Panc1 (cell line): Measurements from ENCODE around the gene LHFPL5. TPM values are rescaled to one million over a fixed set of nuclear protein-coding genes. Genes with fewer than 3 reads are reported as not detected.

Source experiments
- ATAC-seq: fragments of 200-7000 bp; cut with Tn5 transposase; 2 replicates; pipeline ENCODE4 v1.9.1; 2020; ENCODE audit warnings: mild to moderate bottlenecking, moderate library complexity
- BruUV-seq: library from RNA; stranded (reverse); fragments of 400-500 nt; replicated peaks from 2 replicates; lab custom pipeline; 2021; lab: Mats Ljungman, UMichigan
- CTCF ChIA-PET: fragments of 300-600 bp; sonication (Branson Sonifier 250); formaldehyde crosslinking; loops from one replicate; lab custom pipeline; 2022; ENCODE audit warnings: antibody characterized with exemption; lab: Charles Lee
- POLR2A ChIA-PET: fragments of 300-600 bp; sonication (Branson Sonifier 250); formaldehyde crosslinking; loops from one replicate; lab custom pipeline; 2022; ENCODE audit warnings: antibody characterized with exemption; lab: Charles Lee
- DNase-seq: peaks from one replicate; pipeline ENCODE4 v3.0.0-alpha.2; 2010; ENCODE audit warnings: low read depth, low spot score
- H3K27ac ChIP-seq: 2 replicates; pipeline ENCODE4 v1.5.1; 2011; ENCODE audit warnings: mild to moderate bottlenecking, low read length, inconsistent platforms
- H3K27me3 ChIP-seq: fragments of 200-500 bp; sonication (Bioruptor generic); 2 replicates; pipeline ENCODE4 v1.6.0; 2014; ENCODE audit warnings: low read length, inconsistent platforms; ENCODE audit not compliant: control insufficient read depth, insufficient read depth
- H3K36me3 ChIP-seq: fragments of 200-500 bp; sonication (Bioruptor generic); 2 replicates; pipeline ENCODE4 v1.5.1; 2014; ENCODE audit warnings: inconsistent platforms, mild to moderate bottlenecking, low read length, moderate library complexity; ENCODE audit not compliant: control insufficient read depth, insufficient read depth
- H3K4me1 ChIP-seq: 2 replicates; pipeline ENCODE4 v1.5.1; 2011; ENCODE audit warnings: inconsistent platforms, mild to moderate bottlenecking, low read length, moderate library complexity; ENCODE audit not compliant: control insufficient read depth, insufficient read depth
- H3K4me3 ChIP-seq, 2 experiments: 2 replicates each; pipeline ENCODE4 v1.5.1; 2011 to 2012; ENCODE audit warnings: low read depth in 2 of 2, low read length in 2 of 2, mild to moderate bottlenecking in 2 of 2, inconsistent platforms in 1 of 2, moderate library complexity in 1 of 2
- H3K9me3 ChIP-seq: fragments of 200-500 bp; sonication (Bioruptor generic); 2 replicates; pipeline ENCODE4 v1.5.1; 2014; ENCODE audit warnings: low read depth, mild to moderate bottlenecking, inconsistent platforms, low read length, moderate library complexity; ENCODE audit not compliant: control insufficient read depth, insufficient read depth
- CTCF ChIP-seq: fragments of 450-650 bp; IDR thresholded peaks from 2 replicates; pipeline ENCODE4 v1.5.1; 2017; ENCODE audit warnings: mild to moderate bottlenecking
- POLR2AphosphoS5 ChIP-seq: IDR thresholded peaks from 2 replicates; pipeline ENCODE4 v1.6.1; 2012; ENCODE audit warnings: mild to moderate bottlenecking, low read depth, low read length, moderate library complexity
- REST ChIP-seq, 2 experiments: IDR thresholded peaks; 2 replicates each; pipeline ENCODE4 v1.6.1; 2011 to 2012; ENCODE audit warnings: low read depth in 2 of 2, control low read depth in 1 of 2, low read length in 1 of 2, mild to moderate bottlenecking in 1 of 2, moderate library complexity in 1 of 2; ENCODE audit not compliant: insufficient read depth in 1 of 2
- SIN3A ChIP-seq: IDR thresholded peaks from 2 replicates; pipeline ENCODE4 v1.6.1; 2012; ENCODE audit warnings: low read depth, mild to moderate bottlenecking, low read length, moderate library complexity, borderline replicate concordance; ENCODE audit not compliant: insufficient read depth
- TCF7L2 ChIP-seq: IDR thresholded peaks from 2 replicates; pipeline ENCODE4 v1.6.1; 2011; ENCODE audit warnings: mild to moderate bottlenecking, low read depth, low read length, inconsistent platforms
- in situ Hi-C: cut with HindIII; loops from 2 replicates; pipeline ENCODE4 v1.10.0; 2016; ENCODE audit warnings: low sequenced_read_pairs, low pct_unique_long_range_greater_than_20kb
- intact Hi-C: fragments of 100-400 bp; cut with micrococcal nuclease; formaldehyde crosslinking; loops from one replicate; pipeline ENCODE4 v1.10.0; 2022; ENCODE audit not compliant: unreplicated experiment
- total RNA-seq: library from RNA; stranded (reverse); gene quantifications from one replicate; pipeline ENCODE4 v1.2.1, GENCODE V29; 2021; ENCODE audit not compliant: unreplicated experiment

LHFPL5 gene
- total RNA-seq, 1 experiment from 2014 or later, result not detected

GRCh38 chr6:35824552-35825192 lies 19.5 kb downstream of the LHFPL5 start:
- no peaks in the 10 kb centered on the region for H3K36me3 ChIP-seq
- CTCF ChIA-PET, result no interaction called here
- H3K4me1 ChIP-seq, result no peaks in the 10 kb centered on the region
- intact Hi-C loops, result no loop called here
- BruUV-seq, result no TSS peak
- in situ Hi-C loops, result no loop called here
- TF ChIP-seq CTCF, result no peak
- no peak for TF ChIP-seq POLR2AphosphoS5
- no peak for TF ChIP-seq TCF7L2
- no peak for TF ChIP-seq SIN3A
- TF ChIP-seq REST (IDR thresholded peaks at IDR 0.05; ENCODE audit: insufficient read depth in 1 of 2, low read depth in 2 of 2, low read length in 1 of 2), result no peak
- H3K27ac ChIP-seq, result no peak overlapping the region
- DNase-seq (no peak), ATAC-seq (no peak)
- POLR2A ChIA-PET, result interaction anchor here (0.6 kb wide), 1 partner anchor 10 kb away, joined by 3 read pairs; no protein-coding TSS in a partner anchor
- no peaks in the 10 kb centered on the region for H3K9me3 ChIP-seq
- H3K27me3 ChIP-seq, result no peaks in the 10 kb centered on the region
- H3K4me3 ChIP-seq, result no peak overlapping the region

GRCh38 chr6:35829306-35829705 lies 24.2 kb downstream of the LHFPL5 start:
- intact Hi-C loops, result no loop called here
- peaks cover 8% of the 10 kb centered on the region for H3K36me3 ChIP-seq
- BruUV-seq, result no TSS peak
- H3K4me3 ChIP-seq, result no peak overlapping the region
- H3K9me3 ChIP-seq, result no peaks in the 10 kb centered on the region
- no peak for ATAC-seq
- TF ChIP-seq SIN3A (no peak), TCF7L2 (no peak), POLR2AphosphoS5 (no peak), CTCF (no peak), REST (IDR thresholded peaks at IDR 0.05; ENCODE audit: insufficient read depth in 1 of 2, low read depth in 2 of 2, low read length in 1 of 2) (no peak)
- H3K27me3 ChIP-seq, result no peaks in the 10 kb centered on the region
- no peak overlapping the region for H3K27ac ChIP-seq
- CTCF ChIA-PET, result no interaction called here
- no peak for DNase-seq
- in situ Hi-C loops, result no loop called here
- POLR2A ChIA-PET, result interaction anchor here (0.6 kb wide), 1 partner anchor 251 kb away, joined by 4 read pairs; no protein-coding TSS in a partner anchor
- no peaks in the 10 kb centered on the region for H3K4me1 ChIP-seq
